GM18517 (cell line): ENCODE data around the gene ZG16B.

ENCODE experiments used
- ATAC-seq: cut with Tn5 transposase; IDR thresholded peaks from one replicate; pipeline ENCODE4 v1.9.1; 2021; ENCODE audit warnings: mild to moderate bottlenecking, moderate library complexity; ENCODE audit not compliant: unreplicated experiment

Gene ZG16B

DNA sequence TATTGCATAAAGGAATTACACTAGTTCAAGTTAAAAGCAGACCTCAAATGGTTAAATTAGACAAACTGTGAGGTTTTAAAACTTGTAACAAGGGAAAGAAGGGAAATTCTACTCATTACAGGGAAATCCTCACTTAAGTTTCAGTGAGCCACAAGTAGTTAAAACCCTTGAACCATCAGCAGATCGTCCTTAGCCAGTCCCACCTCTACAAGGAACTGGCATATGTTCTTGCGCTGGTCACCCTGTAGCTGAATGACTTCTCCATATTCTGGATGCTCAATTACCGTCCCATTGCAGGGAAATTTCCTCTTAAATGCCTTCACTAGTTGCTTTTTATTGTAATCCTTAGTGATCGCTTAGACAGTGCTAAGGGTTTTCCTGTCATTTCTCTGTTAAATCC is 7.6 kb upstream of the ZG16B start:
- ATAC-seq, result no peak

DNA sequence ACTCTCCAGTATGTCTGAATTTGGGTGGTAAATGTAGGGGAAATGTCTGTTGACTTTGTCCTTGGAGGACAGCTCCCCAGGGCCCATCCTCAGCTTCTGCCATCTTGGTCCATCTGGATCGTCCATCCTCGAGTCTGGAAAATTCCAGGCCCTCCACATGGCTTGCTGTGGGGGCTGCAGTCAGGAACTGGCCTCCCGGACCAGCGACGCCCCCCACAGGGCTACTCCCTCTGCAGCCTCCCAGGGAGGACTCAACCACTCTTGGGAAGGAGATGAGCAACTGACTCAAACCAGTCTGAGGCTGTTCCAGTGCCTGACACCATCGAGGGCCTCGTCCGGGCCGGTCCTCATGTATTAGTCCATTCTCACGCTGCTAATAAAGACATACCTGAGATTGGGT is 5.5 kb upstream of the ZG16B start:
- ATAC-seq, result no peak

DNA sequence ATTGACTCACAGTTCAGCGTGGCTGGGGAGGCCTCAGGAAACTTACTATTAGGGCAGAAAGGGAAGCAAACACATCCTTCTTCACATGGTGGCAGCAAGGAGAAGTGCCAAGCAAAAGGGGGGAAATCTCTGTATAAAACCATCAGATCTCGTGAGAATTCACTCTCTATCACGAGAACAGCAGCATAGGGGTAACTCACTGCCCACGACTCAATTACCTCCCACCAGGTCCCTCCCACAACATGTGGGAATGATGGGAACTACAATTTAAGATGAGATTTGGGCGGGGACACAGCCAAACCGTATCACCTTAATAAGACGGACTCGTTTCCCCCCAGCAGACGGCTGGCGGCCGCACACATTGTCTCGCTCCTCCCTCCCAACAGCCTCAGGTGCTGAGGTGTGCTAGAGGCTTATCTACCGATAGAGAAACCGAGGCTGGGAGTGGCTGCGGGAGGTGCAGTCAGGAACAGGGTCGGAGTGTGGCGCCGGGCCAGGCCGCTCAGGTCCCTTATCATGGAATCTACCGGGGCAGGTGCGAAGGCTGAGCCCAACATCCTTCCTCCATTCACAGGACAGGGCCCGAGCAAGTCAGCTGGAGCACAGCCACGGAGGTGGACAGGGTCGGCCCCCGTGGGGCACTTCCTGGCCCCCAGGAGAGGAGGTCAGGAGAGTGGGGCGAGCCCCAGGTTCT is 4.9 kb upstream of the ZG16B start:
- no peak for ATAC-seq

DNA sequence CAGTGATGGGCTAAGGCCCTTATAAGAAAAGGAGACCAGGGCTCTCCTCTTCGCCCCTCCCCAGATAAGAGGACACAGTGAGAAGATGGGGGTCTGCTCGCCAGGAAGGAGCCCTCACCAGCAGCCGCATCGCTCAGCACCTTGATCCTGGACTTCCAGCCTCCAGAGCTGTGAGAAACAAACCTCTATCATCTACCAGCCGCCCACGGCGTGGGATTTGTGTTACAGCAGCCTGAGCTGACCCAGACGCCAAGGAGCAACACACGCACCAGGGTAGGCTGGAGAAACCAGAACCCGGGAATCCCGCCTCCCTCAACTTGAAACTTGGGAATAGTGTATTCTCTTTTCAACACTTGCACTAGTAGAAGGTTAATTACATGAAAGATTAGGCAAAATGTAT is 4.2 kb upstream of the ZG16B start:
- ATAC-seq, result no peak

DNA sequence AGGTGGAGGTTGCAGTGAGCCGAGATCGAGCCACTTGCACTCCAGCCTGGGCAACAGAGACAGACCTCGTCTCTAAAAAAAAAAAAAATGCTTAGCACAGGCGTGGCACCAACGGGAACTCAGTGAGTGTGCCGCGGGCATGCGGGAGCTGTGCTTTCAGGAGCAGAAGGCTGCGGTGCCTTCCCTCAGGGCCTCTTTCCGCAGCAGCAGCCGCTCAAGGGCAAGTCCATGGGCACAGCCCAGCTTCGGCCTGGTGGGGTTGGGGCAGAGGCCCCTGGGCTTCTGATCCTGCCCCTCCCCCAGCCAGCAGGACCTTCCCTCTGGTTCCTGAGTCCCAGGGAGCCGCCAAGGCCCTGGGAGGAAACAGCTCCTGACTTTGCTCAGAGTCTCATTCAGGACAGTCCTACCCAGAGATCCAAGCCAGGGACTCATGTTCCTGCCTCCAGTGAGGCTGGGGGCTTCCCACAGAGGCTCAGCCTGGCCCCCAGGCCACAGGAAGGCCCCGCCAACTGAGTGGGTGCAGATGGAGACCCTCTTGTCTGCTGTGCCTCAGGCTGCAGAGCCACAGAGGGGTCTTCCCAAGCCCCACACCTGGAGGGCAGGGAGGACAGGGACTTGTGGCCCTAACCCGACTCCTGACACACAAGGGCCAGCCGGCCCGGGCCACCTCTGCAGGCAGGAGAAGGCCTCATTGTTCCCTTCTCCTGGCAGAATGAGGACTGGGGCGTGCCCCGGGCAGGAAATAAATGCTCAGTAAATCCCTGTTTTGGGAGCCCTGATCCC is 3.3 kb upstream of the ZG16B start:
- ATAC-seq, result no peak

DNA sequence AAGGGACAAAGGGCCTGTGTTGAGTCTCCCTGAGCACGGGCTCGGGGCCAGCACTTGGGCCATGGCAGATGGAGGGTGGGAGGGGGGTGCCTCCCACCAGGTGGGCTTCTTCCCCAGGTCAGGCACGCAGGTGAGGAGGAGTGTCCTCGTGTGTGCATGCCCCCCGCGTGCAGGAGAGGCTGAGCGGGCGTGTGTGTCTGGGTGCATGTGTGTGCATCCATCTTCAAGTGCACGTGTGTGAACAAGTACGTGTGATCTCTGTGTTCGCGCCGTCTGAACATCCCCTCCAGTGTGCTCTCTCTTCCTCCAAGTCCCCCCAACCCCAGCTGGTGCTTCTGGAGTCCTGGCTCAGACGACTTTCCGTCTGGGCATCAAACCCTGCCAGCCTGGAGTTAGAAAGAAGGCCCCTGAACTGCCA is 2.7 kb upstream of the ZG16B start:
- ATAC-seq, result no peak

DNA sequence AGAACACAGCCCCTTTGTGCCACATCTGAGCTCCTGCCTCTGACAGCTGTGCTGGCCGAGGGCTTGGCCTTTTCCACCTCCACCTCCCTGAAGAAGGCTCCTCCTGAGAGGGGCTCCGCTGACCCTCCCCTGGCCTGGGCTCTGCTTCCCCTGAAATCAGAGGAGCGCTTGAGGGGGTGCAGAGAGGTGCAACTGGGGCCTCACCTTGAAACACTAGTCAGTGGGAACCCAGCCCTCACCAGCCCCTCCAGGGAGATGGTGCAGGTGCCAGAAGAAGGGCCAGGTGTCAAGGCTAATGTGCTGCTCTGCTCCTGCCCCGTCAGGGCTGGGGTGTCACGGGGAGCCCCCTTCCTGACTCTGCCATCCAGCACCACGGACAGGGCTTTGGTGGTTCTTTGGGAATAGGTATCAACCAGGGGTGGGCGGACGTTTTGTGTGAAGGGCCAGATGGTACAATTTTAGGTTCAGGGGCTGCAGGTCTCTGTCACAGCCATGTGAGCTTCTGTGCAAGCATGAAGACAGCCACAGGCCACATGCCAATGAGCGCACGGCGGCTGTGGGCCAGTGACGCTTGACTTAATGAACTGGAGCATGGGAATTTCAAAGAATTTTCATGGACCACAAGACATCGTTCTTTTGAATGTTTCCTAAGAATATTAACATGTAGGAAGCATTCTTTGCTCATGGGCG is 2.1 kb upstream of the ZG16B start:
- no peak for ATAC-seq

DNA sequence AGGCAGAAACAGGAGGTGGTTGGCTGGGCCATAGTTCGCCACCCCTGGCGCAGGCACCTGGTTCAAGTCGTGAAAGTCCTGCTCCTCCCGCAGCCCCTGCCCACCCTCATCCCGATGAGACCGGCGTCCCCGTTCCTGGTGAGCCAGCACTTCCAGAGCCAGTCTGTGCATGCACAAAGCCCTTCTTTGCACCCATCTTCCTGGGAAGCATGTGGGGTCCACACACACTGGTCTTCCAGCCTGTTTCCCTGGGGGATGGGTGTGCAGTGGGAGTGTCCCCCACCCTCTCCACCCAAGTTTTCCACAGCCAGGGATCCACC is 1.6 kb upstream of the ZG16B start:
- ATAC-seq, result no peak

DNA sequence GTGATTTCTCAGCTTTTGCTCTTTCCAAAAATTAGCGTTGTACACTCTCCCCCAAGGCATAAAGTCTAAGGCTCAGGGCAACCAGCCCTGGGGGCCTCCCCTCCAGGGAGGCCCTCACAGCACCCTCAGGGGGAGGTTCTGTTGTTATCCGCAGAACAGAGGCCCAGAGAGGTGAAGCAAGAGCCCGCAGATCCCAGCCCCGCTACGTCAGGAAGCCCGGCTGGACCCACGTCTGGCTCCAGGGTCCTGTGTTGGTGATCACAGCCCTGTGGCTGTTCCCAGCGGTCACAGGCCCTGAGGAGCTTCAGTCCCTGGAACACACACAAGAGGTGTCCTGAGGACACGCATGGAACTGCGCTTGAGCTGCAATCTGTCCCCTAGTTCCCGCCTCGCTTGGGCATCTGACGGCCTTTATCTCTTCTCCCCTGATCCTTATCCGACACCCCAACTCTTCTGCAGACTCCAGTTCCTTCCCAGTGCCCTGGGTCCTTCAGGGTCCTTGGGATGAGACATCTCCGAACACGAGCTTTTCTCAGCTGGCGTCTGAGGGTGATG is 1.1 kb upstream of the ZG16B start:
- ATAC-seq, result no peak

DNA sequence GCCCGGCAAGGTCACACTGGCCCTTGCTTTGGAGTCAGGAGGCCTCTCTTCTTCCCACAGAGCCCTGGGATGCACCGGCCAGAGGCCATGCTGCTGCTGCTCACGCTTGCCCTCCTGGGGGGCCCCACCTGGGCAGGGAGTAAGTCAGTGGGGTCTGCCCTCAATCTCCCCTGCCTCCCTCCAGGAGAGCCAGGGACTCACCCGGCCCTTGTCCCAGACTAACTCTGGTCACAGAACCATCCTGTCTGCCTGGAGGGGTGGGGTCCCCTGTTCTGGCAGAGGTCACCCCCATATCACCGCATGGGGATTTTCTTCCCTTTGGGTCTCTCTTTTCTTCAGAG is 222 bp downstream of the ZG16B start:
- ATAC-seq, result no peak

DNA sequence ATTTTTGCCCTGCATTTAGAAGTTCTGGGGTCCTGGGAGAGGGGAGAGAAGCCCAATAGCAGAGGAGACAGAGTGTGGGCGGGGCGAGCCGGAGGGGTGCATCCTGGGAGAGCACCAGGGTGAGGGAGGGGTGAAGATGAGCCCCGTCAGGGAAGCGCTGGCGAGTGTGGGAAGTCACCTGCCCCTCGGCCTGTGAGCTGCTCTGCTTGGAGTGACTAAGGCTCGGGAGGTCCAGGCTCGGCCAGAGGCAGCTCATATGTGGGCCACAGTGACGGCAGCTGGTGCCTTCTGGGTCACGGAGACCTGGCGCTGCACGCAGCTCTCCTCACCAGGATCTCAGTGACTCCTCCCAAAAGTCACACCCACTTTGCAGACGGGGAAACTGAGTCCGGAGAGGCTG is 1.1 kb downstream of the ZG16B start:
- ATAC-seq, result no peak

DNA sequence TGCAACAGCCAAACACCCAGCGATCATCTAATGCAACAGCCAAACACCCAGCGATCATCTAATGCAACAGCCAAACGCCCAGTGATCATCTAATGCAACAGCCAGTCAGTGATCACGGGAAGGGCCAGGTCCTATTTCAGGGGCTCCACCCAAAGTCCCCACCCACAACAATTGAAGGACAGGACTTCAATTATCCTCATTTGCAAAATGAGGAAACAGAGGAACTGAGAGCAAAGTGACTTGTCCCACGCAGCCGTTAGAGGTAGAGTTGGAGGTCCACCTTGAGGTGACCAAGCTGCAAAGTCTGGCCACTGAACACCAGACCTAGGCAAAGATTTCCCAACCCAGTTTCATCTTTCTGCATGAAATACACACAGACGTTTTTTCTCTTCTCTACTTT is 3.7 kb downstream of the ZG16B start:
- no peak for ATAC-seq

DNA sequence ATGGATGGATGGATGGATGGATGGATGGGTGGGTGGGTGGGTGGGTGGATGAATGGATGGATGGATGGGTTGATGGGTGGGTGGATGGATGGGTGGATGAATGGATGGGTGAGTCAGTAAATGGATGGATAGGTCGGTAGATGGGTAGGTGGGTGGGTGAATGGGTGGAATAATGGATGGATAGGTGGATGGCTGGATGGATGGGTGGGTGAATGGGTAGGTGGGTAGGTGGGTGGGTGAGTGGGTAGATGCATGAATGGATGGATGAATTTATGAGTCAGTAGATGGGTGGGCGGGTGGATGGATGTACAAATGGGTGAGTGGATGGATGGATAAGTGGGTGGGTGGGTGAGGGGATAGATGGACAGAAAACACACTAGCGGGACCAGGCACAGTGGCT is 4.9 kb downstream of the ZG16B start:
- no peak for ATAC-seq

DNA sequence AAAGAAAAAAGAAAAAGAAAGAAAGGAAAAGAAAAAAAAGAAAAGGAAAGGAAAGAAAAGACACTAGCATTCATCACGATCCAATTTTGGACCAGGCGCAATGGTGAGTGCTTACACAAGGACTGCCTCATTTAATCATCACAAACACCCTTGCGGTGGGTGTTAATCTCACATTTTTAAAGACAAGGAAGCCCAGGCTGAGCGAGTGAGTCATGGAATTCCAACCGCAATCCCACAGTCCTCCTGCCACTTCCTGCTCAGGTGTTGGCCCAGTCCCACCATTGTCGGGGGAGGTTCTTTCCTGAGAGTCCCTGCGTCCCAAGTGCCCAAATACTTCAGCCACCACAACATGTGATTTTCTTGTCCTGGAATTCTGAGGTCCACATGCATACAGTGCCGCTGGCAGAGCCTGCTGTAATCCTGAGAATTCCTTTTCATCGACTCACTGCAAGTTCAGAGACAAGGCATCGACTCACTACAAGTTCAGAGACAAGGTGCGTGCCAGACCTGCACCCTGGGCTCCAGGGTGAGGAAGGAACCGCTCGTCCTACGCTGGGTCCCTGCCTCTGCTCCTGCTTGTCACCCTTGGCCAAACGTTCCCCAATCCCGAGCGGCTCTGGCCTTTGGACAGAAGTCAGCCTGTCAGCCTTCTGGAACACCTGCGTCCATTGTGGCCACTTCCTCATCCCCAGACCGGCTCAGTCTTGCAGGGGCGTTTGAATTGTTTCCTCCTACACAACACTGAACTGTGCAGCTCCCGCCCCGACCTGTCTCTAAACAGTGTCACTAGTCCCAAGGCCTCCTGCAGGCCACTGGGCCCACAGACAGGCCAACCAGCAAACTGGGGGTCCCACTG is 5.8 kb downstream of the ZG16B start:
- no peak for ATAC-seq

DNA sequence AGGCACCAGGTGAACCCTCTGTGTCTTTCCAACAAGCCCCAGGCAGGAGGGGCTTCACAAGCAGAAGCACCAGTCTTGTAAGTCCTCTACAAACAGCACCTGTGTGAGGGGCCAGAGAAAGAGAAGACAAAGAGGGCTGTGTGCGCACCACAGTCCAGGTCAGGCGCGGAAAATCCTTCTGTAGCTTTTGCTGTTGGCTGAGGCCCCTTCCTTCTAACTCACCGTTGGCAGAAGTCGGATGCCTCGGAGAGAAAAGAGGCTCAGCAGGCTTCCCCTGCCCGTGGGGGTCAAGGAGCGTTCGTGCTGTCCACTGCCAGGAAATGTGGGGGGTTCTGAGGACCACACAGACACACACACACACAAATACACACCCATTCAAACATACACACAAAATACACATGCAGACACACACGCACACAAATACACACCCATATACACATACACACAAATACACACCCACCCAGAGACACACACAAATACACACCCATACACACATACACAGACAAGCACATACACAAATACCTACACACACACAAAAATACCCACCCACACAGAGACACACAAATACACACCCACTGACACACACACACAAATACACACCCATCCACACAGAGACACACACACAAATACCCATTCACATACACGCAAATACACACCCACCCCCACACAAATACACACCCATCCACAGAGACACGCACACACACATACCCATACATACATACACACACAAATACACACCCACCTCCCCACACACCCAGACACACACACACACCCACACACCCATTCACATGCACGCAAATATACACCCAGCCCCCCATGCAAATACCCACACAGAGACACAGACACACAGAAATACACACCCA is 6.8 kb downstream of the ZG16B start:
- no peak for ATAC-seq

DNA sequence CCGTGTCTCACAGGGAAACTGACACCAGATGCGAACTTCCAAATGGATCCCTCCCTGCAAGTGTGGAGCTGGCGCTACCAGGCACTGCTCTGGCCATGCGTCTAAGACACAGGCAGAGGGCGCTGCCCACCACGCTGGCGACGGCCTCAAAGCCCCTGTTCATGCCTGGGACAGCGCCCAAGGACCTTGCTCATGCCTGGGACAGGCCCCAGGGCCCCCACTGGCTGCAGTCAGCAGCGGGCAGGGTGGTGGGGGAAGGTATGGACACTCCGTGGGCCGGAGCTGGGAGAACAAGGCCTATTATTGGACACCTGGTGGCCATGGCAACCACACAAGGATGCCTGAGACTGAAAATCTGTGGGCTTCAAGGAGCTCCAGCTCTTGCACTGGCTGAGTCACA is 8.8 kb downstream of the ZG16B start:
- no peak for ATAC-seq

DNA sequence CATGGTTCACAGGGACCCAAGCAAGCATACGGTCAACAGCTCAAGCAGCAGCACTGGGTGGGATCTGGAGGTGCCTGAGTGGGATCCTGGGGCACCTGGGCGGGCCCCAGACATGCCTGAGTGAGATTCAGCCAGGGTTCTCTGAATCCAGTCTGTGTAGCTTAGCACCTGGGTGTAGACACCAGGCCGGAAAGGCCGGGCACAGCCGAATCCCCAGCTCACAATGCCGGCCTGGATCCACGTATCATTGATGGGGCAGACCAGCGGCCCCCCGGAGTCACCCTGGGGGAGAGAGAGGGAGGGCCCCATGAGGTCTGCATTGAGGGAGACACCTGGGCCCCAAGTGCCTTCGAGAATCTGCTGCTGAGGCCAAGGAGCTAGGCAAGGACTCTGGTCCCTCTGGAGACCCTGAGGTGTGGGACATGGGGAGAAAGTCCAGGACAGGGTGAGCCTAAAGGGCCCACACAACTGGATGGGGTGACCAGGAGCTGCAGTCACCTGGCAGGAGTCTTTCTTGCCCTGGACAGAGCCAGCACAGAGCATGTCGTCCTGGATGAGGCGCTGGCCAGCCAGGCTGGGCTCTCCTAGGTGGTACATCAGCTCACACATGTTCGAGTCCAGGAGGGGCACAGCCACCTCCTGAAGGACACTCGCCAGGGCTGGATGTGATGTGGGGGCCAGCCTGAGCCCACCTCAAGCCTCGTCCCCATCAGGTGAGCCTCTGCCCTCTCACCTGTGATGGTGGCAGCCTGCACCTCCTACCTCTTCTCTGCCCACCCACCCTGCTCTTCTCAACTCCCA is 9.7 kb downstream of the ZG16B start:
- ATAC-seq, result no peak

DNA sequence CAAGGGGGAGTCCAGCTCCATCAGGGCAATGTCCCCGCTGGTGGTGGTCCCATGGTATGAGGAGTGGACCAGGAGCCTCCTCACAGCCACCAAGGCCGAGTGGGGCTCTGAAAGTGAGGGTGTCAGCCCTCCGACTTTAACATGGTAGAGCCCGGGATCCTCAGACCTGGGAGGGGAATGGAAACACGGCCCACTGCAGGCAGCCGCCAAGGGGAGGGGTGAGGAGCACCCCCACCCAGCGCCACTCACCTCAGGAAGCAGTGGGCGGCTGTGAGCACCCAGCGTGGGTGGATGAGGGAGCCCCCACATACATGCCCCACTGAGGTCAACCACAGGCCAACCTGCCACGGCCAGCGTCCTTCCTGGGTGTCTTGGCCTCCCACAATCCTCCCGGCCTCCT is 10.8 kb downstream of the ZG16B start:
- no peak for ATAC-seq

DNA sequence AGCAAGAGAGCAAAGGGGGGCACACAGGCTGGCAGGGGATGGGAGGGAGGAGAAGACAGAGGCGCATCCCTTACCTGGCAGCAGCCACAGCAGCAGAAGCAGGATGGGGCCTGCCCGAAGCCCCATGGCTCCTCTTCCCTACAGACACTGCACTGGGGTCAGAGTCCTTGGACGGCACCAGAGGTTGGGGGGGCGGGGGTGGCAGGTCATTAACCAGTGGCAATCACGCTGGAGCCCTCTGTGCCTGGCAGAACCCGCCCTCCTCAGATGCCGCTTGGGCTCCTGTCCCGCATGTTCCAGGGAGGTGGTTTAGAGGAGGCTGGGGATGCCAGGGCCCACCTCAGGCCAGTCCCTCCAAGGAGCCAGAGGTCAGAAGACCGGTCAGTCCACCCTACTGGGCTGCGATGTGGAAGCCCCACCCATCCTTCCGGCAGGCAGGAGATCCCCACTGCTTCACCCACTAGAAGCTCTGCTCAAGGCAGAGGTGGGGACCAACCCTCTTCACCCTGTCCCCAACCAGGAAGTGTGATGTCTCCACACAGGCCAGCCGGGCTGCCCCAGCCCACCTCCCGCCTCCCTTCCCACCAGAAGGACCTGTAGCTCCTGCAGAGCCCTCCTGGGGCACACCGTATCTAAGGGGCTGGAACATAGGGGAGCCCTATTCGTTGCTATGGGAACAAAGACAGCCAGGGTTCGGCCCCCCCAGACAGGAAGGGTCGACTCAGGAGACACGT is 11.7 kb downstream of the ZG16B start:
- no peak for ATAC-seq
